GM23338 (cell line): ENCODE measurements around the gene RFX2. TPM values are rescaled to one million over a fixed set of nuclear protein-coding genes. Genes with fewer than 3 reads are reported as not detected.

Experiments
- ATAC-seq: fragments of 200-7000 bp; cut with Tn5 transposase; 3 replicates; pipeline ENCODE4 v1.9.1; 2020
- DNase-seq: peaks from one replicate; pipeline ENCODE4 v3.0.0-alpha.2; 2015; ENCODE audit warnings: low spot score
- H2AFZ ChIP-seq: fragments of 200-600 bp; sonication (generic); 2 replicates; pipeline ENCODE4 v1.8.0; 2016; ENCODE audit warnings: antibody characterized with exemption, mild to moderate bottlenecking, moderate library complexity
- H3F3A ChIP-seq: fragments of 200-600 bp; sonication (generic); replicated peaks from 2 replicates; pipeline ENCODE4 v1.8.0; 2017; ENCODE audit warnings: antibody characterized with exemption, mixed run types, low read depth
- H3K27ac ChIP-seq: fragments of 200-600 bp; sonication (generic); 2 replicates; pipeline ENCODE4 v1.6.1; 2016; ENCODE audit warnings: low read depth
- H3K27me3 ChIP-seq: fragments of 200-600 bp; sonication (generic); 2 replicates; pipeline ENCODE4 v1.8.0; 2016; ENCODE audit warnings: mild to moderate bottlenecking, mixed run types, moderate library complexity; ENCODE audit not compliant: insufficient read depth
- H3K36me3 ChIP-seq: fragments of 200-600 bp; sonication (generic); 2 replicates; pipeline ENCODE4 v1.8.0; 2016; ENCODE audit warnings: mild to moderate bottlenecking; ENCODE audit not compliant: insufficient read depth
- H3K4me1 ChIP-seq: fragments of 200-600 bp; sonication (generic); 2 replicates; pipeline ENCODE4 v1.8.0; 2016; ENCODE audit warnings: mild to moderate bottlenecking, moderate library complexity; ENCODE audit not compliant: insufficient read depth
- H3K4me2 ChIP-seq: fragments of 200-600 bp; sonication (generic); 2 replicates; pipeline ENCODE4 v1.7.1; 2017; ENCODE audit warnings: mixed run types
- H3K4me3 ChIP-seq: fragments of 200-600 bp; sonication (generic); 2 replicates; pipeline ENCODE4 v1.6.1; 2016; ENCODE audit warnings: mixed run types
- H3K79me2 ChIP-seq: fragments of 200-600 bp; sonication (generic); replicated peaks from 2 replicates; pipeline ENCODE4 v1.8.0; 2017; ENCODE audit warnings: mild to moderate bottlenecking; ENCODE audit not compliant: insufficient read depth
- H3K9me2 ChIP-seq: fragments of 200-600 bp; sonication (generic); 2 replicates; pipeline ENCODE4 v1.8.0; 2017; ENCODE audit not compliant: insufficient read depth
- H4K20me1 ChIP-seq: fragments of 200-600 bp; sonication (generic); replicated peaks from 2 replicates; pipeline ENCODE4 v1.8.0; 2017; ENCODE audit warnings: mild to moderate bottlenecking; ENCODE audit not compliant: insufficient read depth
- H3K27ac Mint-ChIP-seq: 2 replicates; pipeline ENCODE4 v1.8.0; 2020; ENCODE audit warnings: inconsistent platforms, mild to moderate bottlenecking, moderate library complexity, mixed read lengths
- H3K27me3 Mint-ChIP-seq: 3 replicates; pipeline ENCODE4 v1.8.0; 2022; ENCODE audit warnings: low read depth, mild to moderate bottlenecking, moderate library complexity, mixed read lengths, inconsistent platforms; ENCODE audit not compliant: insufficient read depth, poor library complexity
- H3K36me3 Mint-ChIP-seq: 3 replicates; pipeline ENCODE4 v1.8.0; 2021; ENCODE audit warnings: low read depth, mild to moderate bottlenecking, inconsistent platforms, moderate library complexity, mixed read lengths
- H3K4me1 Mint-ChIP-seq: 3 replicates; pipeline ENCODE4 v1.8.0; 2020; ENCODE audit warnings: mild to moderate bottlenecking, inconsistent platforms, mixed read lengths
- H3K4me3 Mint-ChIP-seq: 3 replicates; pipeline ENCODE4 v1.8.0; 2021; ENCODE audit warnings: moderate library complexity, mild to moderate bottlenecking, inconsistent platforms, mixed read lengths
- H3K9me3 Mint-ChIP-seq: 3 replicates; pipeline ENCODE4 v1.8.0; 2020; ENCODE audit warnings: moderate library complexity, mild to moderate bottlenecking, inconsistent platforms, mixed read lengths
- polyA plus RNA-seq: library from polyadenylated mRNA; unstranded; fragments of >200 nt; fragmentation: Nextera tagmentation; extraction: Ambion mirVana; gene quantifications from 2 replicates; pipeline ENCODE4 v1.2.1, GENCODE V29; 2016
- total RNA-seq: library from RNA; depleted of rRNA; stranded (reverse); fragments of >200 nt; shearing (Covaris generic); gene quantifications from 2 replicates; pipeline ENCODE4 v1.2.3, GENCODE V29; 2014
- TF ChIP-seq, protein P1 (sequence below): fragments of 250-450 bp; sonication (Bioruptor Pico); IDR thresholded peaks from 2 replicates; pipeline ENCODE4 v1.5.0; 2020; ENCODE audit warnings: mild to moderate bottlenecking, moderate library complexity
- TF ChIP-seq, protein P2 (sequence below): IDR thresholded peaks from 2 replicates; pipeline ENCODE4 v1.6.1; 2016; ENCODE audit warnings: antibody characterized with exemption
- TF ChIP-seq, protein P3 (sequence below): IDR thresholded peaks from one replicate; pipeline ENCODE4 v1.6.1; 2018; ENCODE audit warnings: antibody characterized with exemption; ENCODE audit not compliant: unreplicated experiment

Gene RFX2
- total and polyA plus RNA-seq, 2 experiments from 2014 or later: 4.6 to 13.0 TPM

DNA sequence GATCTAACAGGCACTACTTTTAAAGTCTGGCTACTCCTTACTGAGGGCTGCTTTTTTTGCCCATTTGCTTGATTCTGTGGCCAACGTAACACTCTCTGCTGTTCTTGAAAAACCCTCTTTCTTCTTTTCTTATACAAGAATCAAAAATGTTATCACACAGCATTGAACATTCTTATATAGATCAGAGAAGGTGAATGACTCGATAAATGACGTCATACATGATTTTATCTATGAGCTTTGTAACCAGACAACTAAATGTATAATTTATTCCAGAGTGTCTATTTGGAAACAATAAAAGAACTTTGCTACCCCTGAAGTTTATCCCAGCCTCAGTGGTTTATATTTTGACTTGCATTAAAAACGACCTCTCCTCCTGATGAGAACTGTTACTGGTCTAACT lies 12.4 kb downstream of the RFX2 start:
- Histone ChIP-seq H2AFZ (no peak overlapping the region), H3K4me2 (no peak overlapping the region), H3K9me2 (0 out of 2 replicates have a peak, but pooled peaks cover 2% of the 10 kb centered on the region), H3K27ac (no peak overlapping the region), H3K4me3 (no peak overlapping the region), H3F3A (no peaks in the 10 kb centered on the region), H4K20me1 (no peaks in the 10 kb centered on the region), H3K4me1 (peaks cover under 1% of the 10 kb centered on the region; the same call in 1 of the 2 replicates), H3K36me3 (no peaks in the 10 kb centered on the region), H3K79me2 (no peaks in the 10 kb centered on the region), H3K27me3 (peaks cover 9% of the 10 kb centered on the region; the same call in 1 of the 2 replicates)
- ATAC-seq (no peak), DNase-seq (no peak)
- Mint-ChIP-seq H3K27ac (no peak overlapping the region), H3K4me1 (peaks cover 6% of the 10 kb centered on the region), H3K4me3 (no peak overlapping the region), H3K9me3 (no peaks in the 10 kb centered on the region), H3K27me3 (peaks cover 6% of the 10 kb centered on the region), H3K36me3 (no peaks in the 10 kb centered on the region)
- TF ChIP-seq, protein P1, sequence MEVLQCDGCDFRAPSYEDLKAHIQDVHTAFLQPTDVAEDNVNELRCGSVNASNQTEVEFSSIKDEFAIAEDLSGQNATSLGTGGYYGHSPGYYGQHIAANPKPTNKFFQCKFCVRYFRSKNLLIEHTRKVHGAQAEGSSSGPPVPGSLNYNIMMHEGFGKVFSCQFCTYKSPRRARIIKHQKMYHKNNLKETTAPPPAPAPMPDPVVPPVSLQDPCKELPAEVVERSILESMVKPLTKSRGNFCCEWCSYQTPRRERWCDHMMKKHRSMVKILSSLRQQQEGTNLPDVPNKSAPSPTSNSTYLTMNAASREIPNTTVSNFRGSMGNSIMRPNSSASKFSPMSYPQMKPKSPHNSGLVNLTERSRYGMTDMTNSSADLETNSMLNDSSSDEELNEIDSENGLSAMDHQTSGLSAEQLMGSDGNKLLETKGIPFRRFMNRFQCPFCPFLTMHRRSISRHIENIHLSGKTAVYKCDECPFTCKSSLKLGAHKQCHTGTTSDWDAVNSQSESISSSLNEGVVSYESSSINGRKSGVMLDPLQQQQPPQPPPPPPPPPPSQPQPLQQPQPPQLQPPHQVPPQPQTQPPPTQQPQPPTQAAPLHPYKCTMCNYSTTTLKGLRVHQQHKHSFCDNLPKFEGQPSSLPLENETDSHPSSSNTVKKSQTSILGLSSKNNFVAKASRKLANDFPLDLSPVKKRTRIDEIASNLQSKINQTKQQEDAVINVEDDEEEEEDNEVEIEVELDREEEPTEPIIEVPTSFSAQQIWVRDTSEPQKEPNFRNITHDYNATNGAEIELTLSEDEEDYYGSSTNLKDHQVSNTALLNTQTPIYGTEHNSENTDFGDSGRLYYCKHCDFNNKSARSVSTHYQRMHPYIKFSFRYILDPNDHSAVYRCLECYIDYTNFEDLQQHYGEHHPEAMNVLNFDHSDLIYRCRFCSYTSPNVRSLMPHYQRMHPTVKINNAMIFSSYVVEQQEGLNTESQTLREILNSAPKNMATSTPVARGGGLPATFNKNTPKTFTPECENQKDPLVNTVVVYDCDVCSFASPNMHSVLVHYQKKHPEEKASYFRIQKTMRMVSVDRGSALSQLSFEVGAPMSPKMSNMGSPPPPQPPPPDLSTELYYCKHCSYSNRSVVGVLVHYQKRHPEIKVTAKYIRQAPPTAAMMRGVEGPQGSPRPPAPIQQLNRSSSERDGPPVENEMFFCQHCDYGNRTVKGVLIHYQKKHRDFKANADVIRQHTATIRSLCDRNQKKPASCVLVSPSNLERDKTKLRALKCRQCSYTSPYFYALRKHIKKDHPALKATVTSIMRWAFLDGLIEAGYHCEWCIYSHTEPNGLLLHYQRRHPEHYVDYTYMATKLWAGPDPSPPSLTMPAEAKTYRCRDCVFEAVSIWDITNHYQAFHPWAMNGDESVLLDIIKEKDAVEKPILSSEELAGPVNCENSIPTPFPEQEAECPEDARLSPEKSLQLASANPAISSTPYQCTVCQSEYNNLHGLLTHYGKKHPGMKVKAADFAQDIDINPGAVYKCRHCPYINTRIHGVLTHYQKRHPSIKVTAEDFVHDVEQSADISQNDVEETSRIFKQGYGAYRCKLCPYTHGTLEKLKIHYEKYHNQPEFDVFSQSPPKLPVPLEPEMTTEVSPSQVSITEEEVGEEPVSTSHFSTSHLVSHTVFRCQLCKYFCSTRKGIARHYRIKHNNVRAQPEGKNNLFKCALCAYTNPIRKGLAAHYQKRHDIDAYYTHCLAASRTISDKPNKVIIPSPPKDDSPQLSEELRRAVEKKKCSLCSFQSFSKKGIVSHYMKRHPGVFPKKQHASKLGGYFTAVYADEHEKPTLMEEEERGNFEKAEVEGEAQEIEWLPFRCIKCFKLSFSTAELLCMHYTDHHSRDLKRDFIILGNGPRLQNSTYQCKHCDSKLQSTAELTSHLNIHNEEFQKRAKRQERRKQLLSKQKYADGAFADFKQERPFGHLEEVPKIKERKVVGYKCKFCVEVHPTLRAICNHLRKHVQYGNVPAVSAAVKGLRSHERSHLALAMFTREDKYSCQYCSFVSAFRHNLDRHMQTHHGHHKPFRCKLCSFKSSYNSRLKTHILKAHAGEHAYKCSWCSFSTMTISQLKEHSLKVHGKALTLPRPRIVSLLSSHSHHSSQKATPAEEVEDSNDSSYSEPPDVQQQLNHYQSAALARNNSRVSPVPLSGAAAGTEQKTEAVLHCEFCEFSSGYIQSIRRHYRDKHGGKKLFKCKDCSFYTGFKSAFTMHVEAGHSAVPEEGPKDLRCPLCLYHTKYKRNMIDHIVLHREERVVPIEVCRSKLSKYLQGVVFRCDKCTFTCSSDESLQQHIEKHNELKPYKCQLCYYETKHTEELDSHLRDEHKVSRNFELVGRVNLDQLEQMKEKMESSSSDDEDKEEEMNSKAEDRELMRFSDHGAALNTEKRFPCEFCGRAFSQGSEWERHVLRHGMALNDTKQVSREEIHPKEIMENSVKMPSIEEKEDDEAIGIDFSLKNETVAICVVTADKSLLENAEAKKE (CRISPR knock-in tag): no peak
- TF ChIP-seq, protein P2, sequence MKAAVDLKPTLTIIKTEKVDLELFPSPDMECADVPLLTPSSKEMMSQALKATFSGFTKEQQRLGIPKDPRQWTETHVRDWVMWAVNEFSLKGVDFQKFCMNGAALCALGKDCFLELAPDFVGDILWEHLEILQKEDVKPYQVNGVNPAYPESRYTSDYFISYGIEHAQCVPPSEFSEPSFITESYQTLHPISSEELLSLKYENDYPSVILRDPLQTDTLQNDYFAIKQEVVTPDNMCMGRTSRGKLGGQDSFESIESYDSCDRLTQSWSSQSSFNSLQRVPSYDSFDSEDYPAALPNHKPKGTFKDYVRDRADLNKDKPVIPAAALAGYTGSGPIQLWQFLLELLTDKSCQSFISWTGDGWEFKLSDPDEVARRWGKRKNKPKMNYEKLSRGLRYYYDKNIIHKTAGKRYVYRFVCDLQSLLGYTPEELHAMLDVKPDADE: no peak

DNA sequence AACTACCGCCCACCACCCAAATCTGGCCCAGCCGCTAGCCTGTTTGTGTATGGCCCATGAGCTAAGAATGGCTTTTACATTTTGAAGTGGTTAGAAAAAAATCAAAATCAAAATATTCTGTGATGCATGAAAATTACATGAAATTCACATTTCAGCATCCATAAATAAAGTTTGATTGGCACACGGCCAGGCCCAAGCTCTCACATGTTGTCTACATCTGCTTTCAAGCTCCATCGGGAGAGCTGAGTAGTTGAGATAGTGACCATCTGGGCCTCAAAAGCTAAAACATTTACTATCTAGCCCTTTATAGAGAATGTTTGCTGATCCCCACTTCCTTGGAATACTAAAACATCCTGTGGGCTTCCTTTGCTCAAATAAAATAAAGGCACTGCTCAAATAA lies 14.5 kb downstream of the RFX2 start:
- no peak overlapping the region for H3K4me3 Mint-ChIP-seq
- peaks cover 17% of the 10 kb centered on the region for H3K4me1 ChIP-seq
- no peak overlapping the region for H3K27ac Mint-ChIP-seq
- 0 out of 2 replicates have a peak, but pooled peaks cover 5% of the 10 kb centered on the region for H3K9me2 ChIP-seq
- no peak overlapping the region for H3K4me3 ChIP-seq
- no peaks in the 10 kb centered on the region for H3K79me2 ChIP-seq
- H3K9me3 Mint-ChIP-seq: no peaks in the 10 kb centered on the region
- H3K4me2 ChIP-seq: no peak overlapping the region
- peaks cover 22% of the 10 kb centered on the region for H3K4me1 Mint-ChIP-seq
- H2AFZ ChIP-seq: no peak overlapping the region
- no peak overlapping the region for H3K27ac ChIP-seq
- DNase-seq: no peak
- no peak for ATAC-seq
- no peaks in the 10 kb centered on the region for H3K36me3 ChIP-seq
- no peaks in the 10 kb centered on the region for H4K20me1 ChIP-seq
- no peaks in the 10 kb centered on the region for H3F3A ChIP-seq
- peaks cover 14% of the 10 kb centered on the region; the same call in 1 of the 2 replicates for H3K27me3 ChIP-seq
- no peaks in the 10 kb centered on the region for H3K36me3 Mint-ChIP-seq
- H3K27me3 Mint-ChIP-seq: peaks cover 19% of the 10 kb centered on the region
- TF ChIP-seq, protein P3, sequence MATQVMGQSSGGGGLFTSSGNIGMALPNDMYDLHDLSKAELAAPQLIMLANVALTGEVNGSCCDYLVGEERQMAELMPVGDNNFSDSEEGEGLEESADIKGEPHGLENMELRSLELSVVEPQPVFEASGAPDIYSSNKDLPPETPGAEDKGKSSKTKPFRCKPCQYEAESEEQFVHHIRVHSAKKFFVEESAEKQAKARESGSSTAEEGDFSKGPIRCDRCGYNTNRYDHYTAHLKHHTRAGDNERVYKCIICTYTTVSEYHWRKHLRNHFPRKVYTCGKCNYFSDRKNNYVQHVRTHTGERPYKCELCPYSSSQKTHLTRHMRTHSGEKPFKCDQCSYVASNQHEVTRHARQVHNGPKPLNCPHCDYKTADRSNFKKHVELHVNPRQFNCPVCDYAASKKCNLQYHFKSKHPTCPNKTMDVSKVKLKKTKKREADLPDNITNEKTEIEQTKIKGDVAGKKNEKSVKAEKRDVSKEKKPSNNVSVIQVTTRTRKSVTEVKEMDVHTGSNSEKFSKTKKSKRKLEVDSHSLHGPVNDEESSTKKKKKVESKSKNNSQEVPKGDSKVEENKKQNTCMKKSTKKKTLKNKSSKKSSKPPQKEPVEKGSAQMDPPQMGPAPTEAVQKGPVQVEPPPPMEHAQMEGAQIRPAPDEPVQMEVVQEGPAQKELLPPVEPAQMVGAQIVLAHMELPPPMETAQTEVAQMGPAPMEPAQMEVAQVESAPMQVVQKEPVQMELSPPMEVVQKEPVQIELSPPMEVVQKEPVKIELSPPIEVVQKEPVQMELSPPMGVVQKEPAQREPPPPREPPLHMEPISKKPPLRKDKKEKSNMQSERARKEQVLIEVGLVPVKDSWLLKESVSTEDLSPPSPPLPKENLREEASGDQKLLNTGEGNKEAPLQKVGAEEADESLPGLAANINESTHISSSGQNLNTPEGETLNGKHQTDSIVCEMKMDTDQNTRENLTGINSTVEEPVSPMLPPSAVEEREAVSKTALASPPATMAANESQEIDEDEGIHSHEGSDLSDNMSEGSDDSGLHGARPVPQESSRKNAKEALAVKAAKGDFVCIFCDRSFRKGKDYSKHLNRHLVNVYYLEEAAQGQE: no peak
